PC-9 (cell line): ENCODE results near the gene TRPM6. TPM values are rescaled to one million over a fixed set of nuclear protein-coding genes. Genes with fewer than 3 reads are reported as not detected.

Source experiments
- BruUV-seq: library from RNA; stranded (reverse); fragments of 400-500 nt; replicated peaks from 2 replicates; lab custom pipeline; 2021; lab: Mats Ljungman, UMichigan
- CTCF ChIA-PET: fragments of 300-600 bp; sonication (Branson Sonifier 250); formaldehyde crosslinking; loops from one replicate; lab custom pipeline; 2022; ENCODE audit warnings: antibody characterized with exemption; lab: Charles Lee
- POLR2A ChIA-PET: fragments of 300-600 bp; sonication (Branson Sonifier 250); formaldehyde crosslinking; loops from one replicate; lab custom pipeline; 2022; ENCODE audit warnings: antibody characterized with exemption; ENCODE audit not compliant: unreplicated experiment; lab: Charles Lee
- DNase-seq, 2 experiments: peaks; one replicate each; pipeline versions ENCODE4 v3.0.0 to v3.0.0-alpha.2; 2015 to 2022; ENCODE audit warnings: mixed read lengths in 1 of 2
- H2AFZ ChIP-seq: fragments of 200-600 bp; sonication (generic); 2 replicates; pipeline ENCODE4 v1.8.1; 2017; ENCODE audit warnings: antibody characterized with exemption
- H3F3A ChIP-seq: fragments of 200-600 bp; sonication (generic); 2 replicates; pipeline ENCODE4 v1.8.1; 2017; ENCODE audit warnings: antibody characterized with exemption, mild to moderate bottlenecking, low read depth; ENCODE audit not compliant: insufficient read depth
- H3K27ac ChIP-seq: fragments of 200-600 bp; sonication (generic); 2 replicates; pipeline ENCODE4 v1.6.1; 2016; ENCODE audit warnings: mixed run types
- H3K27me3 ChIP-seq: fragments of 200-600 bp; sonication (generic); 2 replicates; pipeline ENCODE4 v1.6.1; 2016; ENCODE audit warnings: low read depth, mixed run types; ENCODE audit not compliant: insufficient read depth
- H3K36me3 ChIP-seq: fragments of 200-600 bp; sonication (generic); 2 replicates; pipeline ENCODE4 v1.6.1; 2016; ENCODE audit warnings: low read depth, mixed run types
- H3K4me1 ChIP-seq: fragments of 200-600 bp; sonication (generic); replicated peaks from 2 replicates; pipeline ENCODE4 v1.6.1; 2016; ENCODE audit warnings: mixed run types; ENCODE audit not compliant: insufficient read depth
- H3K4me2 ChIP-seq: fragments of 200-600 bp; sonication (generic); 2 replicates; pipeline ENCODE4 v1.6.1; 2017; ENCODE audit warnings: mixed run types
- H3K4me3 ChIP-seq: fragments of 200-600 bp; sonication (generic); 2 replicates; pipeline ENCODE4 v1.6.1; 2016; ENCODE audit warnings: mixed run types
- H3K79me2 ChIP-seq: fragments of 200-600 bp; sonication (generic); 2 replicates; pipeline ENCODE4 v1.6.1; 2017; ENCODE audit warnings: low read depth, mixed run types
- H3K9me2 ChIP-seq: fragments of 200-600 bp; sonication (generic); 2 replicates; pipeline ENCODE4 v1.8.1; 2017; ENCODE audit warnings: mild to moderate bottlenecking; ENCODE audit not compliant: insufficient read depth
- H3K9me3 ChIP-seq: fragments of 200-600 bp; sonication (generic); 2 replicates; pipeline ENCODE4 v1.8.1; 2016; ENCODE audit warnings: low read depth; ENCODE audit not compliant: insufficient read depth
- H4K20me1 ChIP-seq: fragments of 200-600 bp; sonication (generic); 2 replicates; pipeline ENCODE4 v1.8.1; 2017; ENCODE audit not compliant: insufficient read depth
- CTCF ChIP-seq: fragments of 200-600 bp; sonication (generic); conservative IDR thresholded peaks from 2 replicates; pipeline ENCODE4 v1.6.1; 2017; ENCODE audit warnings: mixed run types, antibody characterized with exemption, mild to moderate bottlenecking, moderate library complexity
- EZH2 ChIP-seq: fragments of 200-600 bp; sonication (generic); IDR thresholded peaks from 2 replicates; pipeline ENCODE4 v1.8.0; 2017; ENCODE audit warnings: antibody characterized with exemption, low read depth
- intact Hi-C: fragments of 100-400 bp; cut with micrococcal nuclease; formaldehyde crosslinking; loops from one replicate; pipeline ENCODE4 v1.10.0; 2022; ENCODE audit not compliant: unreplicated experiment
- total RNA-seq: library from RNA; stranded (reverse); gene quantifications from 2 replicates; pipeline ENCODE4 v1.2.3, GENCODE V29; 2021

TRPM6 gene
- total RNA-seq, 1 experiment from 2014 or later = 0.09 TPM

GRCh38 chr9:74765481-74765971 lies 122.2 kb downstream of the TRPM6 start:
- no TSS peak for BruUV-seq
- Histone ChIP-seq H3F3A (no peaks in the 10 kb centered on the region), H3K36me3 (no peaks in the 10 kb centered on the region), H3K4me1 (peaks cover 5% of the 10 kb centered on the region), H3K4me2 (no peak overlapping the region), H2AFZ (no peak overlapping the region), H3K27me3 (no peaks in the 10 kb centered on the region), H3K9me2 (no peaks in the 10 kb centered on the region), H4K20me1 (no peaks in the 10 kb centered on the region), H3K9me3 (no peaks in the 10 kb centered on the region), H3K79me2 (no peaks in the 10 kb centered on the region), H3K27ac (no peak overlapping the region), H3K4me3 (no peak overlapping the region)
- TF ChIP-seq CTCF (no peak), EZH2 (no peak)
- intact Hi-C loops = no loop called here
- ChIA-PET CTCF (no interaction called here), POLR2A (no interaction called here)
- DNase-seq = no peak

GRCh38 chr9:74762950-74763349 lies 124.8 kb downstream of the TRPM6 start:
- Histone ChIP-seq H3K36me3 (no peaks in the 10 kb centered on the region), H3F3A (peaks cover 7% of the 10 kb centered on the region; the same call in 1 of the 2 replicates), H4K20me1 (no peaks in the 10 kb centered on the region), H3K27ac (no peak overlapping the region), H3K4me1 (peaks cover 12% of the 10 kb centered on the region), H3K4me3 (no peak overlapping the region), H2AFZ (no peak overlapping the region), H3K9me3 (no peaks in the 10 kb centered on the region), H3K79me2 (no peaks in the 10 kb centered on the region), H3K9me2 (no peaks in the 10 kb centered on the region), H3K27me3 (no peaks in the 10 kb centered on the region), H3K4me2 (no peak overlapping the region)
- POLR2A ChIA-PET = no interaction called here
- TF ChIP-seq EZH2 (no peak), CTCF (no peak)
- DNase-seq = no peak
- no TSS peak for BruUV-seq
- CTCF ChIA-PET = no interaction called here
- intact Hi-C loops = no loop called here

- no peaks in the 10 kb centered on the region for H4K20me1 ChIP-seq
- BruUV-seq = no TSS peak
- peak in 1 of 2 experiments; percentile 82 for DNase-seq
- no peaks in the 10 kb centered on the region for H3K36me3 ChIP-seq
- no peaks in the 10 kb centered on the region for H3K27me3 ChIP-seq
- H3K4me1 ChIP-seq = peaks cover 12% of the 10 kb centered on the region
- H3K79me2 ChIP-seq = no peaks in the 10 kb centered on the region
- intact Hi-C loops = no loop called here
- ChIA-PET CTCF (no interaction called here), POLR2A (no interaction called here)
- no peak overlapping the region for H3K27ac ChIP-seq
- TF ChIP-seq CTCF (no peak), EZH2 (no peak)
- no peaks in the 10 kb centered on the region for H3K9me2 ChIP-seq
- H3F3A ChIP-seq = peaks cover 7% of the 10 kb centered on the region; the same call in 1 of the 2 replicates
- H2AFZ ChIP-seq = no peak overlapping the region
- H3K9me3 ChIP-seq = no peaks in the 10 kb centered on the region
- peak overlapping the region; percentile 12; the same call in 1 of the 2 replicates for H3K4me2 ChIP-seq
- no peak overlapping the region for H3K4me3 ChIP-seq
Observed at GRCh38 chr9:74760031-74760700, 127.6 kb downstream of the TRPM6 start.
